Measurements from ENCODE around the gene ARHGEF19. TPM values are rescaled to one million over a fixed set of nuclear protein-coding genes. Genes with fewer than 3 reads are reported as not detected.

Gene ARHGEF19
- total RNA-seq, 1 donor from 2014 or later, result 19.4 TPM

DNA sequence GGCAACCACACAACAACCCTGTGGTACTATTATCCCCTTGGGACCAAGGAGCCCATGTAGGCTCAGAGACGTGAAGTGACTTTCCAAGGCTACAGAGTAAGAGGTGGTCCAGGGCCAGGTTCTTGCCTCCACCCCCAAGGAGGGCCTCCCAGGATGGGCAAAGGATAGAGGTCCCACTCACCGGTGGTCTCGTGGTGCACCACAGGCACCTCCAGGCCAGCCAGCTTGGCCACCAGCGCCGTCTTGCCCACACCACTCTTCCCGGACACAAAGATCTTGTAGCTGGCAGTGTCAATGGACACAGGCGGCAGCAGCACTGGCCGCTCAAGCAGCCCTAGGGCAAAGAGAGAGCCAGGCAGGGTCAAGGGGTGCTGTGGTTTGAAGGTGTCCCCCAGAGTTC, 21.0 kb upstream of the ARHGEF19 start:
- Histone ChIP-seq H3K4me1 (peaks cover 26% of the 10 kb centered on the region), H3K27ac (no peak overlapping the region), H3K36me3 (no peaks in the 10 kb centered on the region), H3K4me3 (no peak overlapping the region), H3K27me3 (no peaks in the 10 kb centered on the region), H3K9me3 (no peaks in the 10 kb centered on the region)
- intact Hi-C loops (cut with DNase I), result no loop called here
- no peak for TF ChIP-seq POLR2A (IDR thresholded peaks at IDR 0.05)
- no peak for TF ChIP-seq POLR2AphosphoS5 (IDR thresholded peaks at IDR 0.05; ENCODE audit: insufficient read depth in 1 of 2, low read depth in 1 of 2)
- TF ChIP-seq, protein P1, sequence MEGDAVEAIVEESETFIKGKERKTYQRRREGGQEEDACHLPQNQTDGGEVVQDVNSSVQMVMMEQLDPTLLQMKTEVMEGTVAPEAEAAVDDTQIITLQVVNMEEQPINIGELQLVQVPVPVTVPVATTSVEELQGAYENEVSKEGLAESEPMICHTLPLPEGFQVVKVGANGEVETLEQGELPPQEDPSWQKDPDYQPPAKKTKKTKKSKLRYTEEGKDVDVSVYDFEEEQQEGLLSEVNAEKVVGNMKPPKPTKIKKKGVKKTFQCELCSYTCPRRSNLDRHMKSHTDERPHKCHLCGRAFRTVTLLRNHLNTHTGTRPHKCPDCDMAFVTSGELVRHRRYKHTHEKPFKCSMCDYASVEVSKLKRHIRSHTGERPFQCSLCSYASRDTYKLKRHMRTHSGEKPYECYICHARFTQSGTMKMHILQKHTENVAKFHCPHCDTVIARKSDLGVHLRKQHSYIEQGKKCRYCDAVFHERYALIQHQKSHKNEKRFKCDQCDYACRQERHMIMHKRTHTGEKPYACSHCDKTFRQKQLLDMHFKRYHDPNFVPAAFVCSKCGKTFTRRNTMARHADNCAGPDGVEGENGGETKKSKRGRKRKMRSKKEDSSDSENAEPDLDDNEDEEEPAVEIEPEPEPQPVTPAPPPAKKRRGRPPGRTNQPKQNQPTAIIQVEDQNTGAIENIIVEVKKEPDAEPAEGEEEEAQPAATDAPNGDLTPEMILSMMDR (IDR thresholded peaks at IDR 0.05), result no peak
- DNase-seq (ENCODE audit: extremely low spot score in 2 of 2), result no peak

DNA sequence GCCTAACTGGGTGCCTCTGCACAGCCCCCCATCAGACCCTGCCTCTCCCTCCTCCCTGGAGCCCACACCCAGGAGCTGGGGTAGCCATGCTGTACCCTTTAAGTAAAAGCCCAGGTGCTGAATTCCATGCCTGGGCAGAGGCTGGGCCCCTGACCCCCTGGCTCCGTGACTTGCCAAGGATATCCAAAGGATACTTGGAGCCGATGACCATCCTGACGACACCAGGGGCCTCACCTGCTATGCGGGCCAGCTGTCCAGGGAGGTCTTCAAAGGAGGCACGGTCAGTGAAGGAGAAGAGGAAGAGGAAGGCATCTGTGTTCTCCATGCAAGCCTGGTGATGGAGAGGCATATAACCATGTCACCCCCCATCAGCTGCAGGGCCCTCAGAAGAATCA, 19.9 kb upstream of the ARHGEF19 start:
- Histone ChIP-seq H3K36me3 (no peaks in the 10 kb centered on the region), H3K9me3 (no peaks in the 10 kb centered on the region), H3K4me3 (no peak overlapping the region), H3K4me1 (peaks cover 20% of the 10 kb centered on the region), H3K27ac (no peak overlapping the region), H3K27me3 (no peaks in the 10 kb centered on the region)
- DNase-seq (ENCODE audit: extremely low spot score in 2 of 2), result no peak
- TF ChIP-seq, protein P1 (IDR thresholded peaks at IDR 0.05), result no peak
- TF ChIP-seq POLR2AphosphoS5 (IDR thresholded peaks at IDR 0.05; ENCODE audit: insufficient read depth in 1 of 2, low read depth in 1 of 2) (no peak), POLR2A (IDR thresholded peaks at IDR 0.05) (no peak)
- intact Hi-C loops (cut with DNase I), result no loop called here

DNA sequence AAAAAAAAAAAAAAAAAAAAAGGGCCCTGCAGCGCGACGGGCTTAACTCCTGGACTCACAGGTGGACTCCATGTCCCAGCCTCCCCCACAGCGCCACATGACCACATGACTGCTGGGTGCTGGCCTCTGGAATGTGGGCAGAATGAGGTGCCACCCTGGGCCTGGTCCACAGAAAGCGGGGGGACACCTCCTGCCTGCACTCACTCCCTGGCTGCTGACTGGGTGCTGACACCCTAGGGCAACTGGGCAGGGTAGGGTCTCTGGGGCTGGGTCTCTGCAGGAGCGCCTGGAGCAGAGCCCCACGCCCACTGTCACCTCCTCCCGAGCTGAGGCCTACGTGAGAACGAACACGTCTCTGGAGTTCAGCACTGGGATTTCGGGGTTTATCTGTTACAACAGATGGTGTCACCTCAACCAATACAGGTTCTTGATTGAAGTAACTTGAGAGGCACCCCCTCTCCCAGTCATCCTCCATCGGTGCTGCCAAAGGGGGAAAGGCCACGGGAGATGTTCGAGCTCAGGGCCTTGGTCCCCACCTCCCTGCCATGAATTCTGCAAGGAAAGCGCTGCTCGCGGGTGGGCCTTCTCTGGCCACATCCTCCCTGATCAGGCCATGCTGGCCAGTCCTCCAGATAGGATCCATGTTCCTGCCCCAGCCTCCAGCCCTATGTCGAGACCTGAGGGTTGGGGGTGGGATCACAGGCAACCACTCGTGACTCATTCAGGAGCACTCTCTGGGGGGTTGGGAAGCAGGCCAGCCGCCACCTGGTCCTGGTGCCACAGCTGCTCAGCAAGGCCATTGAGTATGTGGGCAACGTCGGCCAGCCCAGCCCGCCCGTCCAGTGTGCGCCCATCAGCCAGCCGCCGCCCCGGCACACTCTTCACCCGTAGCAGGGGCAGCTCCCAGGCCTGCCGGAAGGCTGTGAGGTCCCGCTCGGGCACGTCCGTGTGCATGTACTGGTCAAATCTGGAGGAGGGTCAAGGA, 19.2 kb upstream of the ARHGEF19 start:
- no peaks in the 10 kb centered on the region for H3K36me3 ChIP-seq
- no peak for DNase-seq (ENCODE audit: extremely low spot score in 2 of 2)
- intact Hi-C loops (cut with DNase I), result no loop called here
- TF ChIP-seq POLR2A (IDR thresholded peaks at IDR 0.05), result no peak
- no peak for TF ChIP-seq POLR2AphosphoS5 (IDR thresholded peaks at IDR 0.05; ENCODE audit: insufficient read depth in 1 of 2, low read depth in 1 of 2)
- TF ChIP-seq, protein P1 (IDR thresholded peaks at IDR 0.05), result no peak
- no peaks in the 10 kb centered on the region for H3K9me3 ChIP-seq
- no peak overlapping the region for H3K27ac ChIP-seq
- H3K4me1 ChIP-seq, result peaks cover 20% of the 10 kb centered on the region
- H3K4me3 ChIP-seq, result no peak overlapping the region
- no peaks in the 10 kb centered on the region for H3K27me3 ChIP-seq

DNA sequence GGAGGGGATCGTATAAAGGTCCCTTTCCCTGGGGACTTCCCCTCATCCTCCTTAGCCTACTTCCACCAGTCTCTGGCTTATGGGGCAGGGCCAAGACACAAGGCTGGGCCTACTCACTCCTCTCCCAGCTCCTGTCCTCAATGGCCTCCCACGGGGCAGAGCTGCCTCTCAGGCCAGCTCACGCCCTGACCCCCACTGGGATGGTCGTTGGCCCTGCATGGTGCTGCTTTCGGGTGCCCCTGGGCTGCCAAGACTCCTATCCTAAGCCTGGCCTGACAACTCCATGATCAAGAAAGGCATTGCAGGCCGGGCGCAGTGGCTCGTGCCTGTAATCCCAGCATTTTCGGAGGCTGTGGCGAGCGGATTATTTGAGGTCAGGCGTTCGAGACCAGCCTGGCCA, 18.3 kb upstream of the ARHGEF19 start:
- Histone ChIP-seq H3K27me3 (no peaks in the 10 kb centered on the region), H3K27ac (no peak overlapping the region), H3K4me3 (no peak overlapping the region), H3K9me3 (no peaks in the 10 kb centered on the region), H3K36me3 (no peaks in the 10 kb centered on the region), H3K4me1 (peaks cover 11% of the 10 kb centered on the region)
- no peak for DNase-seq (ENCODE audit: extremely low spot score in 2 of 2)
- intact Hi-C loops (cut with DNase I), result no loop called here
- TF ChIP-seq, protein P1 (IDR thresholded peaks at IDR 0.05), result no peak
- TF ChIP-seq POLR2AphosphoS5 (IDR thresholded peaks at IDR 0.05; ENCODE audit: insufficient read depth in 1 of 2, low read depth in 1 of 2) (no peak), POLR2A (IDR thresholded peaks at IDR 0.05) (no peak)

Measured in vagina (tissue), 2 donors.